GM10266 (cell line): ENCODE data around the gene DTNB.

ENCODE experiments used
- DNase-seq: peaks from one replicate; pipeline ENCODE4 v3.0.0; 2012; ENCODE audit errors: extremely low spot score
- CTCF ChIP-seq: IDR thresholded peaks from 2 replicates; pipeline ENCODE4 v1.5.1; 2012; ENCODE audit warnings: mild to moderate bottlenecking, low read depth; ENCODE audit not compliant: control insufficient read depth, insufficient read depth; ENCODE audit errors: missing control alignments

The DTNB gene

GRCh38 chr2:25598911-25599310 is 74.5 kb downstream of the DTNB start:
- TF ChIP-seq CTCF, result no peak
- DNase-seq, result no peak

GRCh38 chr2:25598332-25598731 is 75.0 kb downstream of the DTNB start:
- no peak for TF ChIP-seq CTCF
- no peak for DNase-seq

GRCh38 chr2:25597881-25598280 is 75.5 kb downstream of the DTNB start:
- no peak for TF ChIP-seq CTCF
- no peak for DNase-seq

GRCh38 chr2:25596516-25597244 is 76.7 kb downstream of the DTNB start:
- TF ChIP-seq CTCF, result no peak
- DNase-seq, result no peak

GRCh38 chr2:25595393-25595792 is 78.0 kb downstream of the DTNB start:
- TF ChIP-seq CTCF, result no peak
- no peak for DNase-seq

- no peak for TF ChIP-seq CTCF
- no peak for DNase-seq
Measured at GRCh38 chr2:25594991-25595390, 78.4 kb downstream of the DTNB start.

GRCh38 chr2:25592766-25593292 is 80.5 kb downstream of the DTNB start:
- no peak for TF ChIP-seq CTCF
- no peak for DNase-seq
